SK-N-SH treated with all-trans-retinoic acid at 6 μM for 48 hours (cell line): ENCODE results near the gene GPER1.

Experiments
- ARNTL ChIP-seq: fragments of 450-650 bp; formaldehyde crosslinking; IDR thresholded peaks from 2 replicates; pipeline ENCODE4 v1.5.0; 2020; ENCODE audit warnings: low read depth, mild to moderate bottlenecking, moderate library complexity, borderline replicate concordance
- ESRRG ChIP-seq: fragments of 250-450 bp; sonication (Bioruptor Pico); IDR thresholded peaks from 2 replicates; pipeline ENCODE4 v1.6.1; 2021; ENCODE audit warnings: mild to moderate bottlenecking
- GLIS3 ChIP-seq: fragments of 250-450 bp; sonication (Bioruptor Pico); IDR thresholded peaks from 2 replicates; pipeline ENCODE4 v1.5.0; 2020; ENCODE audit warnings: mild to moderate bottlenecking, moderate library complexity
- OSR1 ChIP-seq: fragments of 250-450 bp; sonication (Bioruptor Pico); IDR thresholded peaks from 2 replicates; pipeline ENCODE4 v1.8.0; 2022; ENCODE audit warnings: moderate library complexity, mild to moderate bottlenecking, inconsistent platforms
- PPARA ChIP-seq: fragments of 250-450 bp; sonication (Bioruptor Pico); IDR thresholded peaks from 2 replicates; pipeline ENCODE4 v1.5.0; 2020; ENCODE audit warnings: mild to moderate bottlenecking, borderline replicate concordance
- TCF4 ChIP-seq: fragments of 250-450 bp; sonication (Bioruptor Pico); IDR thresholded peaks from 2 replicates; pipeline ENCODE4 v1.8.0; 2021; ENCODE audit warnings: mild to moderate bottlenecking, moderate library complexity, borderline replicate concordance
- TOX ChIP-seq: fragments of 250-450 bp; sonication (Bioruptor Pico); IDR thresholded peaks from 2 replicates; pipeline ENCODE4 v1.8.0; 2021; ENCODE audit warnings: mild to moderate bottlenecking, moderate library complexity, borderline replicate concordance
- ZC3H10 ChIP-seq: fragments of 250-450 bp; sonication (Bioruptor Pico); IDR thresholded peaks from 2 replicates; pipeline ENCODE4 v1.5.1; 2021; ENCODE audit warnings: mild to moderate bottlenecking, moderate library complexity
- ZFP3 ChIP-seq: fragments of 250-450 bp; sonication (Bioruptor Pico); IDR thresholded peaks from 2 replicates; pipeline ENCODE4 v1.5.0; 2020; ENCODE audit warnings: mild to moderate bottlenecking, moderate library complexity
- ZFP30 ChIP-seq: fragments of 450-650 bp; formaldehyde crosslinking; IDR thresholded peaks from 2 replicates; pipeline ENCODE4 v1.5.0; 2022; ENCODE audit warnings: mild to moderate bottlenecking, moderate library complexity
- ZNF8 ChIP-seq: fragments of 450-650 bp; formaldehyde crosslinking; IDR thresholded peaks from 2 replicates; pipeline ENCODE4 v1.5.0; 2020; ENCODE audit warnings: mild to moderate bottlenecking, moderate library complexity
- TF ChIP-seq, protein P1 (sequence below): fragments of 250-450 bp; sonication (Bioruptor Pico); IDR thresholded peaks from 2 replicates; pipeline ENCODE4 v1.8.0; 2021; ENCODE audit warnings: low read depth, mild to moderate bottlenecking, moderate library complexity, borderline replicate concordance
- TF ChIP-seq, protein P2 (sequence below): fragments of 250-450 bp; sonication (Bioruptor Pico); IDR thresholded peaks from 2 replicates; pipeline ENCODE4 v1.5.1; 2020; ENCODE audit warnings: low read depth, mild to moderate bottlenecking, moderate library complexity
- TF ChIP-seq, protein P3 (sequence below): fragments of 250-450 bp; sonication (Bioruptor Pico); IDR thresholded peaks from 2 replicates; pipeline ENCODE4 v1.8.0; 2020; ENCODE audit warnings: mild to moderate bottlenecking, moderate library complexity, borderline replicate concordance

DNA sequence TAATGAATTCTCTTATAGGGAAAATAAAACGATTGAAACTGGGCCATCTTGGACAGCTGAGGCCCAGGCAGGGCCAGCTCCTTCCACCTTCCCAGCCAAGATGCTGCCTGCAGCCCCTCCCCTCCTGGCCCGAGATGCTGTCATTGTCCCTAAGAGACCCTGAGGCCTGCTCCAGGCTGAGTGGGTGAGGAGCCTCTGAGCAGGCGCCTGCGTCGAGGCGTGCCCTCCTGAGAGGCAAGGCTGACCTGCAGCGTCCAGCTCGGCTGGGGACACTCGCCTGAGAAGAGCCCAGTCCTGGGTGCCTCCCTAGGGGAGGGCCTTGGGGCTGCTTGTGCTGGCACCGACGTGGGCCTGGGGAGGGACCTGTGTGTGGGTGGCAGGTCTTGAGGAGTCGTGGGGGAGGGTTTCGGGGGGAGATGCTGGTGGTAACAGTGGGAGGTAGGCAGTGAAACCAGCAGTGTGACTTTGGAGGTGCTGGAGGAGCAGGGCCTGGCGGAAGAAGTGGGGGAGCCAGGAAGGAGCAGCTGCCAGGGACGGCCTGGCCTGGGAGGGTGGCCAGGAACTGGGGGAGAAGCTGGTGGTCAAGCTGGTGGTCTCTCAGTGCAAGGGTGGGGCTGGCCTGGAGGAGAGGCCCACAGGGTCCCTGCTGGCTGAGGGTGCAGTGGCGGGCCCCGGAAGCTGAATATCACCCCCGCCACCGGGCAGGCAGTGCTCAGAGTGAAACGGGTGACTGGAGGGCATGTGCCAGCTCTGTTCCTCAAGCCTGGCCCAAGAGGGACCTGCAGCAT lies 35.7 kb upstream of the GPER1 start:
- TF ChIP-seq ZFP30 (CRISPR knock-in tag) (no peak), GLIS3 (CRISPR knock-in tag) (no peak), ZC3H10 (CRISPR knock-in tag) (no peak), OSR1 (CRISPR knock-in tag) (no peak), ZFP3 (no peak), TOX (no peak), ESRRG (CRISPR knock-in tag) (no peak), ZNF8 (CRISPR knock-in tag) (no peak), ARNTL (CRISPR knock-in tag) (no peak), TCF4 (CRISPR knock-in tag) (no peak), PPARA (CRISPR knock-in tag) (no peak)
- TF ChIP-seq, protein P1, sequence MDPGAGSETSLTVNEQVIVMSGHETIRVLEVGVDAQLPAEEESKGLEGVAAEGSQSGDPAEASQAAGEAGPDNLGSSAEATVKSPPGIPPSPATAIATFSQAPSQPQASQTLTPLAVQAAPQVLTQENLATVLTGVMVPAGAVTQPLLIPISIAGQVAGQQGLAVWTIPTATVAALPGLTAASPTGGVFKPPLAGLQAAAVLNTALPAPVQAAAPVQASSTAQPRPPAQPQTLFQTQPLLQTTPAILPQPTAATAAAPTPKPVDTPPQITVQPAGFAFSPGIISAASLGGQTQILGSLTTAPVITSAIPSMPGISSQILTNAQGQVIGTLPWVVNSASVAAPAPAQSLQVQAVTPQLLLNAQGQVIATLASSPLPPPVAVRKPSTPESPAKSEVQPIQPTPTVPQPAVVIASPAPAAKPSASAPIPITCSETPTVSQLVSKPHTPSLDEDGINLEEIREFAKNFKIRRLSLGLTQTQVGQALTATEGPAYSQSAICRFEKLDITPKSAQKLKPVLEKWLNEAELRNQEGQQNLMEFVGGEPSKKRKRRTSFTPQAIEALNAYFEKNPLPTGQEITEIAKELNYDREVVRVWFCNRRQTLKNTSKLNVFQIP: no peak
- TF ChIP-seq, protein P2, sequence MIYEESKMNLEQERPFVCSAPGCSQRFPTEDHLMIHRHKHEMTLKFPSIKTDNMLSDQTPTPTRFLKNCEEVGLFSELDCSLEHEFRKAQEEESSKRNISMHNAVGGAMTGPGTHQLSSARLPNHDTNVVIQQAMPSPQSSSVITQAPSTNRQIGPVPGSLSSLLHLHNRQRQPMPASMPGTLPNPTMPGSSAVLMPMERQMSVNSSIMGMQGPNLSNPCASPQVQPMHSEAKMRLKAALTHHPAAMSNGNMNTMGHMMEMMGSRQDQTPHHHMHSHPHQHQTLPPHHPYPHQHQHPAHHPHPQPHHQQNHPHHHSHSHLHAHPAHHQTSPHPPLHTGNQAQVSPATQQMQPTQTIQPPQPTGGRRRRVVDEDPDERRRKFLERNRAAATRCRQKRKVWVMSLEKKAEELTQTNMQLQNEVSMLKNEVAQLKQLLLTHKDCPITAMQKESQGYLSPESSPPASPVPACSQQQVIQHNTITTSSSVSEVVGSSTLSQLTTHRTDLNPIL (CRISPR knock-in tag): no peak
- TF ChIP-seq, protein P3, sequence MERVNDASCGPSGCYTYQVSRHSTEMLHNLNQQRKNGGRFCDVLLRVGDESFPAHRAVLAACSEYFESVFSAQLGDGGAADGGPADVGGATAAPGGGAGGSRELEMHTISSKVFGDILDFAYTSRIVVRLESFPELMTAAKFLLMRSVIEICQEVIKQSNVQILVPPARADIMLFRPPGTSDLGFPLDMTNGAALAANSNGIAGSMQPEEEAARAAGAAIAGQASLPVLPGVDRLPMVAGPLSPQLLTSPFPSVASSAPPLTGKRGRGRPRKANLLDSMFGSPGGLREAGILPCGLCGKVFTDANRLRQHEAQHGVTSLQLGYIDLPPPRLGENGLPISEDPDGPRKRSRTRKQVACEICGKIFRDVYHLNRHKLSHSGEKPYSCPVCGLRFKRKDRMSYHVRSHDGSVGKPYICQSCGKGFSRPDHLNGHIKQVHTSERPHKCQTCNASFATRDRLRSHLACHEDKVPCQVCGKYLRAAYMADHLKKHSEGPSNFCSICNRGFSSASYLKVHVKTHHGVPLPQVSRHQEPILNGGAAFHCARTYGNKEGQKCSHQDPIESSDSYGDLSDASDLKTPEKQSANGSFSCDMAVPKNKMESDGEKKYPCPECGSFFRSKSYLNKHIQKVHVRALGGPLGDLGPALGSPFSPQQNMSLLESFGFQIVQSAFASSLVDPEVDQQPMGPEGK (CRISPR knock-in tag): no peak
